Uterus (tissue), 4 donors: Measurements from ENCODE around the gene P2RY2. TPM values are rescaled to one million over a fixed set of nuclear protein-coding genes. Genes with fewer than 3 reads are reported as not detected.

ENCODE experiments used
- DNase-seq, 2 donors: peaks; one replicate each; pipeline ENCODE4 v3.0.0-alpha.2; 2019 to 2020
- H3K27ac ChIP-seq, 2 donors: fragments of 200-600 bp; sonication (generic); 1 replicate in 1 of 2; 2 replicates in 1 of 2; pipeline ENCODE4 v1.5.1; 2016 to 2018
- H3K27me3 ChIP-seq, 2 donors: fragments of 200-600 bp; sonication (generic); one replicate each; pipeline ENCODE4 v1.5.1; 2018 to 2019; ENCODE audit warnings: control low read depth in 1 of 2
- H3K36me3 ChIP-seq, 2 donors: fragments of 200-600 bp; sonication (generic); one replicate each; pipeline ENCODE4 v1.5.1; 2019; ENCODE audit warnings: control low read depth in 1 of 2
- H3K4me1 ChIP-seq, 2 donors: fragments of 200-600 bp; sonication (generic); one replicate each; pipeline ENCODE4 v1.5.1; 2018 to 2019; ENCODE audit warnings: control low read depth in 1 of 2
- H3K4me3 ChIP-seq, 2 donors: fragments of 200-600 bp; sonication (generic); 1 replicate in 1 of 2; 2 replicates in 1 of 2; pipeline ENCODE4 v1.5.1; 2018 to 2019; ENCODE audit warnings: mild to moderate bottlenecking in 1 of 2
- H3K9me3 ChIP-seq, 2 donors: fragments of 200-600 bp; sonication (generic); one replicate each; pipeline ENCODE4 v1.5.1; 2019; ENCODE audit warnings: control low read depth in 1 of 2
- CTCF ChIP-seq, 4 experiments: fragments of 200-600 bp in 2 of 4; fragments of 450-650 bp in 2 of 4; sonication (generic) in 2 of 4; IDR thresholded peaks; one replicate each; pipeline ENCODE4 v1.5.1; 2016 to 2019; ENCODE audit warnings: antibody characterized with exemption in 4 of 4, mild to moderate bottlenecking in 2 of 4, moderate library complexity in 1 of 4
- POLR2A ChIP-seq, 2 donors: fragments of 450-650 bp; IDR thresholded peaks; one replicate each; pipeline ENCODE4 v1.6.1; 2016; ENCODE audit warnings: antibody characterized with exemption in 2 of 2, mild to moderate bottlenecking in 1 of 2, moderate library complexity in 1 of 2
- intact Hi-C: fragments of 100-400 bp; cut with DNase I; formaldehyde crosslinking; loops from one replicate; pipeline ENCODE4 v1.15.1; 2023; ENCODE audit warnings: low total_unique reads
- total RNA-seq, 4 donors: library from RNA; depleted of rRNA in 3 of 4; stranded (reverse); fragments of >200 nt in 3 of 4; gene quantifications; one replicate each; pipeline versions ENCODE4 v1.1.0 to v1.2.4, GENCODE V29; 2014 to 2023
- donor health status: DM: yes; HTN: yes; CAD: no.

Gene P2RY2
- total RNA-seq, 4 donors from 2014 or later, result 0.98 to 3.1 (median 2.8) TPM; not detected in 1

DNA sequence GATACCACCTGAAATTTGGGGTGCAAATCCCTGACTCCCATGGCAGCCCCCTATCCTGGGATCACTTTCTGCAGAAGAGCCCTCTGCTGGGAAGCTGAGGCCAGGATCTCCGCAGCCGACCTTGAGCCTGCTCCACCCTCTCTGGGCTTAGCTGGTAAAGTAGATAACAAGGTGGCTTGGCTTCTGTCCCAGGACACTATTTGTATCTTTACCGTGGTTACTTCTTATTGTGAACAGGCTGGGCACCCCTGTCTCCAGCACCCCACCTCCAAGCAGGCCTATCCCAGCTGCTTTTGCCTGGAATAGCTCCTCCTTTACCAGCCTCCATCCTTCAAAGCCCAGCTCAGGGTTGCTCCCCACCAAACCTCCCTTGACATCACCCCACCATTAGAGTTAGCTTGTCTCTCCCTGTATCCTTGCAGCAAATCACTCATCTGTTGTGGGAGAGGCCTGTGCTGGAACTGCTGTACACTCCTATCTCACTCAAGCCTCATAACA is 35.2 kb upstream of the P2RY2 start:
- no peaks in the 10 kb centered on the region for H3K9me3 ChIP-seq
- TF ChIP-seq CTCF (IDR thresholded peaks at IDR 0.05) (no peak), POLR2A (IDR thresholded peaks at IDR 0.05) (no peak)
- DNase-seq, result no peak
- no peaks in the 10 kb centered on the region for H3K4me1 ChIP-seq
- intact Hi-C loops, result no loop called here
- H3K36me3 ChIP-seq, result no peaks in the 10 kb centered on the region
- H3K4me3 ChIP-seq, result no peak overlapping the region
- no peak overlapping the region for H3K27ac ChIP-seq
- no peaks in the 10 kb centered on the region for H3K27me3 ChIP-seq

GRCh38 chr11:73184953-73185671 is 33.0 kb upstream of the P2RY2 start:
- intact Hi-C loops, result no loop called here
- Histone ChIP-seq H3K36me3 (no peaks in the 10 kb centered on the region), H3K27ac (no peak overlapping the region), H3K4me1 (no peaks in the 10 kb centered on the region), H3K4me3 (no peak overlapping the region), H3K27me3 (no peaks in the 10 kb centered on the region), H3K9me3 (no peaks in the 10 kb centered on the region)
- DNase-seq, result peak in 1 of 2 donors; percentile 33
- TF ChIP-seq CTCF (IDR thresholded peaks at IDR 0.05) (peak; percentile 33 to 70 (median 54)), POLR2A (IDR thresholded peaks at IDR 0.05) (no peak)

DNA sequence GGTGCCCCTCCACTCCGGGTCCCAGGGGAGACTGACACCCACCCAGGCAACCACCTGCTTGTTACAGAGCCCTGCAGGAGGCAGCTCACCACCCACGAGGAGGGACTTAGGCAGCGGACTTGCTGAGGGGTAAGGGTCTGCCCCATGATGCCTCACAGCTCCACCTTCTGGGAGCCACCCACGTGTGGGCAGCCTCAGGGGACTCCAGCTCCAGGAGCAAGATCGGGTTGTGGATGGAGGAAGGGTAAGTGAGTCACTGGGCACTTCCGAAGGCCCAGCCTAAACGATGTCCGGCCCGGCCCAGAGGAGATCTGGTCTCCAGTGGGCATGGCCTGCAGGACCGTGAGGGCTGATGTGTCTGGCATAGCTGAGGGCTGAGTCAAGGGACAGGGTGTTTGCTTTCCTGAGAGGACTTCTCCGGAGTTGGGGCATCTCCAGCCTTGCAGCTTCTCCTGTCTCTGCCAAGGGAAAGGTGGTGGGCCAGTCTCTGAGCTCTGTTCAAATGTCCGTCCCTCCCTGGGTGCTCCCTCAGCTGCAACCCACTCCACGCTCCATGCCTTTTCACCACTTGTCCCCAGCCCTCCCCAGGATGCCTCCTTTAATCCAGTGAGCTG is 32.3 kb upstream of the P2RY2 start:
- Histone ChIP-seq H3K9me3 (no peaks in the 10 kb centered on the region), H3K27ac (no peak overlapping the region), H3K4me1 (no peaks in the 10 kb centered on the region), H3K27me3 (no peaks in the 10 kb centered on the region), H3K36me3 (no peaks in the 10 kb centered on the region), H3K4me3 (no peak overlapping the region)
- TF ChIP-seq POLR2A (IDR thresholded peaks at IDR 0.05) (no peak), CTCF (IDR thresholded peaks at IDR 0.05) (no peak)
- no peak for DNase-seq
- intact Hi-C loops, result no loop called here

DNA sequence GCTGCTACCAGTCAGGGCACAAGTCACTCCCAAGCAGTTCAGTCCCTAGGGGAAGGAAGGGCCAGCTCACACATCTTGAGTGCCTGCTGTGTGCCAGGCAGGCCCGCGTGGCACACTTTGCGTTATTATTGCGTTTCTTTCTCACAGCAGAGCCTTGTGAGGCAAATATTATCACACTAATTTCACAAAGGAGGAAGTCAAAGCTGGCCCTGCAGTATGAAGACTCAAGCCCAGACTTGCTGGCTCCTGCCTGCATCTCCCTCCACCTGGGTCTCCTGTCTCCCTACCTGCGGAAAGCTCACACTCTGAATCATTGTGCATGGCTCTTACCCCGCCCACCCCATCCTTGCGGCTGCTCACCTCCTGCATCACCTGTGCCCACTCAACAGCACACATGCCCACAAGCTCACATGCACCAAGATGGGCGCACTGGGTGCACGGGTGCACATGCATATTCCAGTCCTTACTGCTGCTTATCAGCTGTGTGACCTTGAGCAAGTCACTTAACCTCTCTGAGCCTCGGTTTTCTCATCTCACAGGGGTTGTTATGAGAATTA is 31.7 kb upstream of the P2RY2 start:
- intact Hi-C loops, result no loop called here
- Histone ChIP-seq H3K27ac (no peak overlapping the region), H3K27me3 (no peaks in the 10 kb centered on the region), H3K9me3 (no peaks in the 10 kb centered on the region), H3K4me3 (no peak overlapping the region), H3K36me3 (no peaks in the 10 kb centered on the region), H3K4me1 (no peaks in the 10 kb centered on the region)
- TF ChIP-seq CTCF (IDR thresholded peaks at IDR 0.05) (no peak), POLR2A (IDR thresholded peaks at IDR 0.05) (no peak)
- no peak for DNase-seq

DNA sequence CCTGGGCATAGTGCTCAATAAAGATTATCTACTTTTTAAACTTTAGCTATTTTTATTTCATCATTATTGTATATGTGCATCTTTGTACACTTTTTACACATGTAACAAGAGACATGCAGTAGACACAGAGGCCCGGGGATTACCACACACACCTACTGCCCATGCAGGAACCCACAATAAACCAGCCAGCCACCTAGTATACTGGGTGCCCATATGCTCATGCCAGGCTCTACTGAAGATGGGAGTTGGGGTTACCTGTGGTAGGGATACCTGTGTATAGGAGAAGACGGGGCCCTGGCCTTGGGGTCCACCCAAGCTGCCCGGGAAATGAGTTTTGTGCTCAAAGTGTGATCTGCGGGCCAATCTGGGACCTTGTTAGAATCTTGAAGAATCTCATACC is 31.2 kb upstream of the P2RY2 start:
- no peaks in the 10 kb centered on the region for H3K36me3 ChIP-seq
- no peak for TF ChIP-seq CTCF (IDR thresholded peaks at IDR 0.05)
- no peak for TF ChIP-seq POLR2A (IDR thresholded peaks at IDR 0.05)
- H3K4me1 ChIP-seq, result no peaks in the 10 kb centered on the region
- H3K4me3 ChIP-seq, result no peak overlapping the region
- H3K27me3 ChIP-seq, result no peaks in the 10 kb centered on the region
- intact Hi-C loops, result no loop called here
- no peaks in the 10 kb centered on the region for H3K9me3 ChIP-seq
- DNase-seq, result no peak
- no peak overlapping the region for H3K27ac ChIP-seq
